GM10248 (cell line): ENCODE measurements around the gene ATRAID.

ENCODE experiments used
- CTCF ChIA-PET: fragments of 300-600 bp; sonication (Branson Sonifier 250); formaldehyde crosslinking; extraction: SDS; loops from one replicate; lab custom pipeline; 2021; ENCODE audit warnings: antibody characterized with exemption; lab: Yijun Ruan, JAX
- POLR2A ChIA-PET: fragments of 350-650 bp; sonication (Branson Sonifier 250); formaldehyde crosslinking; extraction: SDS; loops from one replicate; lab custom pipeline; 2020; ENCODE audit warnings: antibody characterized with exemption; lab: Yijun Ruan, JAX
- DNase-seq: peaks from one replicate; pipeline ENCODE4 v3.0.0; 2012; ENCODE audit errors: extremely low spot score
- TF ChIP-seq, protein P1 (sequence below): IDR thresholded peaks from 2 replicates; pipeline ENCODE4 v1.5.1; 2012; ENCODE audit warnings: mild to moderate bottlenecking, low read depth; ENCODE audit errors: extremely low read depth, missing control alignments, control extremely low read depth

The ATRAID gene

DNA sequence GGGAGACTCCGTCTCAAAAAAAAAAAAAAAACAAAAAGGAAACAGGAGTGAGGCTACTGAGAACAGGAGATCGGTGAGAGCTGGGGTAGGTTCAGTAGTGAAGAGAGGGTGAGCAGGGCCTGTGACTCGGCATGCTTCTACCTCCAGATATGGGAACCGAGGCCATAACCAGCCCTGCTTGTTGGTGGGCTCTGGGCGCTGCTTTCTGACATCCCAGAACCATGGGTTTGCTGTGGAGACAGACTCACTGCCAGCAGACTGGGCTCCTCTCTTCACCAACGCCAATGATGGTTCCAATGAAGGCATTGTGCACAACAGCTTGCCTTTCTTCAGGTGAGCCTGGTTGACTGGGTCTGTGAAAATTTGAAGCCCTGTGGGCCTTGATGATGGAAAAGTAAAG lies 11.6 kb downstream of the ATRAID start:
- ChIA-PET CTCF (interaction anchor here (1.0 to 1.2 kb wide), 2 partner anchors 12 to 78 kb away, joined by 3 read pairs; no protein-coding TSS in a partner anchor), POLR2A (no interaction called here)
- DNase-seq, result no peak
- TF ChIP-seq, protein P1, sequence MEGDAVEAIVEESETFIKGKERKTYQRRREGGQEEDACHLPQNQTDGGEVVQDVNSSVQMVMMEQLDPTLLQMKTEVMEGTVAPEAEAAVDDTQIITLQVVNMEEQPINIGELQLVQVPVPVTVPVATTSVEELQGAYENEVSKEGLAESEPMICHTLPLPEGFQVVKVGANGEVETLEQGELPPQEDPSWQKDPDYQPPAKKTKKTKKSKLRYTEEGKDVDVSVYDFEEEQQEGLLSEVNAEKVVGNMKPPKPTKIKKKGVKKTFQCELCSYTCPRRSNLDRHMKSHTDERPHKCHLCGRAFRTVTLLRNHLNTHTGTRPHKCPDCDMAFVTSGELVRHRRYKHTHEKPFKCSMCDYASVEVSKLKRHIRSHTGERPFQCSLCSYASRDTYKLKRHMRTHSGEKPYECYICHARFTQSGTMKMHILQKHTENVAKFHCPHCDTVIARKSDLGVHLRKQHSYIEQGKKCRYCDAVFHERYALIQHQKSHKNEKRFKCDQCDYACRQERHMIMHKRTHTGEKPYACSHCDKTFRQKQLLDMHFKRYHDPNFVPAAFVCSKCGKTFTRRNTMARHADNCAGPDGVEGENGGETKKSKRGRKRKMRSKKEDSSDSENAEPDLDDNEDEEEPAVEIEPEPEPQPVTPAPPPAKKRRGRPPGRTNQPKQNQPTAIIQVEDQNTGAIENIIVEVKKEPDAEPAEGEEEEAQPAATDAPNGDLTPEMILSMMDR, result no peak

DNA sequence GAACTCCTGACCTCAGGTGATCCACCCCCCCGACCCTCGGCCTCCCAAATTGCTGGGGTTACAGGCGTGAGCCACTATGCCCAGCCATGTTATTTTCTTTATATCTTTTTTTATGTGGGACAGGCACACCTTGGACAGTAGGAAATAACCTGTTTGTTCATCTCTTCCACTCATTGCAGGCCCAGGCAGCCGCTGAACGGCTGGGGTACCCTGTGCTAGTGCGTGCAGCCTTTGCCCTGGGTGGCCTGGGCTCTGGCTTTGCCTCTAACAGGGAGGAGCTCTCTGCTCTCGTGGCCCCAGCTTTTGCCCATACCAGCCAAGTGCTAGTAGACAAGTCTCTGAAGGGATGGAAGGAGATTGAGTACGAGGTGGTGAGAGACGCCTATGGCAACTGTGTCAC lies 13.7 kb downstream of the ATRAID start:
- no peak for DNase-seq
- TF ChIP-seq, protein P1, result no peak
- POLR2A ChIA-PET, result interaction anchor here (0.6 kb wide), 1 partner anchor 149 kb away, joined by 9 read pairs; no protein-coding TSS in a partner anchor
- CTCF ChIA-PET, result interaction anchor here (0.9 to 1.9 kb wide), 5 partner anchors 9 to 78 kb away, joined by 3 to 7 read pairs (median 4); no protein-coding TSS in a partner anchor

DNA sequence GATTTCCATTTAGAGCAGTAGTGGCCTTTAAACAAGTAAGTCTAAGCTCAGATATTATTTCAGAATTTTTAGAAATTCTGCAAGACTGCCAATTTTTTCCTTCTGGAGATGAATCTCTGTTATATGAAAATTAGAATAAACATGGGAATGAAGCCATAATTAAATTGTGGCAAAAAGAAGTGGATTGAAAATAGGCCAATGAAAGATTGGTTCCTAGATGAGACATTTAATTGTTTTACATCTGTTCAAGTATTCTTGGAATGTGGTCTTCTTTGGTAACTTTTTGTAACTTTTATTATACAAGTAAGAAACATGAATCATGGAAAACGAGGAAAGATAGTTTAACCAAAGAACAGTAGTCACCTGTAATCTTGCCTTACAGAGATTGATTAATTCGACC lies 15.7 kb downstream of the ATRAID start:
- POLR2A ChIA-PET, result no interaction called here
- DNase-seq, result no peak
- TF ChIP-seq, protein P1, result no peak
- CTCF ChIA-PET, result no interaction called here

DNA sequence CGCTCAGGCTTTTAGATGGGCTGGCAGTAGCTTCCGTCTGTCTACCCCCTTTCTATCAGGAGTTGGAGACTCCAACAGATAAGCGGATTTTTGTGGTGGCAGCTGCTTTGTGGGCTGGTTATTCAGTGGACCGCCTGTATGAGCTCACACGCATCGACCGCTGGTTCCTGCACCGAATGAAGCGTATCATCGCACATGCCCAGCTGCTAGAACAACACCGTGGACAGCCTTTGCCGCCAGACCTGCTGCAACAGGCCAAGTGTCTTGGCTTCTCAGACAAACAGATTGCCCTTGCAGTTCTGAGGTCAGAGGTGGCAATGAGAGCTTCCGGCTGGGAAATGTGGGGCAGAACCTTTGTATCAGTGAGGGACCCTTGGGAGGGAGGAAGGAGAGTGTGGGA lies 20.1 kb downstream of the ATRAID start:
- TF ChIP-seq, protein P1, result no peak
- POLR2A ChIA-PET, result no interaction called here
- no peak for DNase-seq
- CTCF ChIA-PET, result interaction anchor here (0.7 to 4.1 kb wide), 6 partner anchors 10 to 134 kb away, joined by 3 to 23 read pairs (median 4); no protein-coding TSS in a partner anchor

DNA sequence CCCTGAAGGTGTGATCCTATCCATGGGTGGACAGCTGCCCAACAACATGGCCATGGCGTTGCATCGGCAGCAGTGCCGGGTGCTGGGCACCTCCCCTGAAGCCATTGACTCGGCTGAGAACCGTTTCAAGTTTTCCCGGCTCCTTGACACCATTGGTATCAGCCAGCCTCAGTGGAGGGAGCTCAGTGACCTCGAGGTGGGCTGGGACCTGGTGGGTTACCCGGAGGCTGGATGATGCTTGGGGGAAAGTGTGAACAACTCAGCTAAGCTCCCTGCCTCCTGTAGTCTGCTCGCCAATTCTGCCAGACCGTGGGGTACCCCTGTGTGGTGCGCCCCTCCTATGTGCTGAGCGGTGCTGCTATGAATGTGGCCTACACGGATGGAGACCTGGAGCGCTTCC lies 21.5 kb downstream of the ATRAID start:
- POLR2A ChIA-PET, result no interaction called here
- DNase-seq, result no peak
- TF ChIP-seq, protein P1, result no peak
- CTCF ChIA-PET, result interaction anchor here (1.5 to 4.1 kb wide), 3 partner anchors 16 to 71 kb away, joined by 3 to 23 read pairs (median 6); partner anchors contain the start of gene CAD

DNA sequence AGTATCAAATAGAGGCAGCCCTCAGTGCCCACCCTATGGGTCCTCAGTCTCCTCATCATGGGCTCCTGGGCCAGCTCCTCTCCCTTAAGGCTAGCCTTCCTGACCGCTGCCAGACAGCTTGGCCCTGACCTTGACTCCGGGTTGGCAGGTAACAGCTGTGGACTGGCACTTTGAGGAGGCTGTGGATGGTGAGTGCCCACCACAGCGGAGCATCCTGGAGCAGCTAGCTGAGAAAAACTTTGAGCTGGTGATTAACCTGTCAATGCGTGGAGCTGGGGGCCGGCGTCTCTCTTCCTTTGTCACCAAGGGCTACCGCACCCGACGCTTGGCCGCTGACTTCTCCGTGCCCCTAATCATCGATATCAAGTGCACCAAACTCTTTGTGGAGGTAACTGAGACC lies 24.3 kb downstream of the ATRAID start:
- DNase-seq, result no peak
- POLR2A ChIA-PET, result interaction anchor here (0.7 kb wide), 1 partner anchor 10 kb away, joined by 4 read pairs; no protein-coding TSS in a partner anchor
- CTCF ChIA-PET, result interaction anchor here (0.9 to 2.7 kb wide), 4 partner anchors 13 to 67 kb away, joined by 3 to 6 read pairs (median 5); partner anchors contain the start of gene CAD

More for the DNA sequence above, 24.3 kb downstream of the ATRAID start:
- TF ChIP-seq, protein P1, result no peak
